Mucosa of descending colon (tissue), 3 donors: ENCODE results near the gene PTPRN2. TPM values are rescaled to one million over a fixed set of nuclear protein-coding genes. Genes with fewer than 3 reads are reported as not detected.

Experiments used
- ATAC-seq: fragments of 200-7000 bp; cut with Tn5 transposase; one replicate; pipeline ENCODE4 v1.9.1; 2020; ENCODE audit warnings: mild to moderate bottlenecking, moderate library complexity
- DNase-seq, 3 donors: peaks; one replicate each; pipeline ENCODE4 v3.0.0-alpha.2; 2020
- H3K36me3 ChIP-seq: fragments of 200-600 bp; one replicate; pipeline ENCODE4 v1.8.0; 2021; ENCODE audit warnings: low read depth, mild to moderate bottlenecking
- H3K4me1 ChIP-seq: fragments of 200-600 bp; one replicate; pipeline ENCODE4 v1.8.0; 2021; ENCODE audit warnings: low read depth, mild to moderate bottlenecking
- H3K4me3 ChIP-seq: fragments of 200-600 bp; one replicate; pipeline ENCODE4 v1.8.0; 2021; ENCODE audit warnings: mild to moderate bottlenecking
- H3K9me3 ChIP-seq: fragments of 200-600 bp; one replicate; pipeline ENCODE4 v1.8.0; 2021; ENCODE audit warnings: mild to moderate bottlenecking
- CTCF ChIP-seq: fragments of 200-600 bp; IDR thresholded peaks from one replicate; pipeline ENCODE4 v1.8.0; 2022; ENCODE audit warnings: antibody characterized with exemption, mild to moderate bottlenecking
- intact Hi-C, 2 donors: fragments of 100-400 bp; cut with DNase I in 1 of 2; cut with micrococcal nuclease in 1 of 2; formaldehyde crosslinking; loops; one replicate each; pipeline versions ENCODE4 v1.11.0 to v1.11.1; 2022; cut with DNase I, micrococcal nuclease
- total RNA-seq, 3 donors: library from RNA; stranded (reverse); fragmentation: NEBNext Ultra II Directional in 2 of 3; extraction: Animal tissue kit (Norgen Biotek cat#: 25700) in 2 of 3; gene quantifications; one replicate each; pipeline versions ENCODE4 v1.2.1 to v1.2.4, GENCODE V29; 2021 to 2023
- donor health status: DM: no; HTN: no; CAD: no; lungs with moderate emphysema.
- donor health status: DM: no; HTN: no; CAD: no.
- donor health status: DM: no; HTN: yes; CAD: no.

PTPRN2 gene
- total RNA-seq, 3 donors from 2014 or later, result 12.5 to 28.0 (median 26.2) TPM

GRCh38 chr7:158094671-158095226 is 492.9 kb downstream of the PTPRN2 start:
- no peaks in the 10 kb centered on the region for H3K36me3 ChIP-seq
- DNase-seq, result peak in 1 of 3 donors; percentile 6
- no peaks in the 10 kb centered on the region for H3K9me3 ChIP-seq
- no peak overlapping the region for H3K4me3 ChIP-seq
- no peaks in the 10 kb centered on the region for H3K4me1 ChIP-seq
- intact Hi-C loops, result no loop called here
- TF ChIP-seq CTCF, result no peak
- ATAC-seq, result no peak

- intact Hi-C loops, result no loop called here
- Histone ChIP-seq H3K4me3 (no peak overlapping the region), H3K9me3 (no peaks in the 10 kb centered on the region), H3K36me3 (no peaks in the 10 kb centered on the region), H3K4me1 (no peaks in the 10 kb centered on the region)
- ATAC-seq (no peak), DNase-seq (no peak)
- no peak for TF ChIP-seq CTCF
Measured at GRCh38 chr7:158094046-158094445, 493.6 kb downstream of the PTPRN2 start.

- DNase-seq, result no peak
- no peak for TF ChIP-seq CTCF
- ATAC-seq, result no peak
- Histone ChIP-seq H3K4me1 (no peaks in the 10 kb centered on the region), H3K9me3 (no peaks in the 10 kb centered on the region), H3K36me3 (no peaks in the 10 kb centered on the region), H3K4me3 (no peak overlapping the region)
- intact Hi-C loops, result no loop called here
Measured at GRCh38 chr7:158093156-158093796, 494.3 kb downstream of the PTPRN2 start.

- no peak for DNase-seq
- no peaks in the 10 kb centered on the region for H3K36me3 ChIP-seq
- no peak overlapping the region for H3K4me3 ChIP-seq
- no peaks in the 10 kb centered on the region for H3K9me3 ChIP-seq
- intact Hi-C loops, result no loop called here
- no peak for TF ChIP-seq CTCF
- ATAC-seq, result no peak
- no peaks in the 10 kb centered on the region for H3K4me1 ChIP-seq
Measured at GRCh38 chr7:158087196-158087595, 500.4 kb downstream of the PTPRN2 start.

GRCh38 chr7:158085741-158086695 is 501.6 kb downstream of the PTPRN2 start:
- H3K36me3 ChIP-seq, result no peaks in the 10 kb centered on the region
- no peak for TF ChIP-seq CTCF
- H3K4me1 ChIP-seq, result no peaks in the 10 kb centered on the region
- ATAC-seq (no peak), DNase-seq (no peak)
- intact Hi-C loops, result no loop called here
- H3K9me3 ChIP-seq, result no peaks in the 10 kb centered on the region
- no peak overlapping the region for H3K4me3 ChIP-seq
